ENCODE data around the gene UHRF2. TPM values are rescaled to one million over a fixed set of nuclear protein-coding genes. Genes with fewer than 3 reads are reported as not detected.

The UHRF2 gene
- total and polyA plus RNA-seq, 9 donors: 27.2 to 63.3 (median 46.3) TPM

DNA sequence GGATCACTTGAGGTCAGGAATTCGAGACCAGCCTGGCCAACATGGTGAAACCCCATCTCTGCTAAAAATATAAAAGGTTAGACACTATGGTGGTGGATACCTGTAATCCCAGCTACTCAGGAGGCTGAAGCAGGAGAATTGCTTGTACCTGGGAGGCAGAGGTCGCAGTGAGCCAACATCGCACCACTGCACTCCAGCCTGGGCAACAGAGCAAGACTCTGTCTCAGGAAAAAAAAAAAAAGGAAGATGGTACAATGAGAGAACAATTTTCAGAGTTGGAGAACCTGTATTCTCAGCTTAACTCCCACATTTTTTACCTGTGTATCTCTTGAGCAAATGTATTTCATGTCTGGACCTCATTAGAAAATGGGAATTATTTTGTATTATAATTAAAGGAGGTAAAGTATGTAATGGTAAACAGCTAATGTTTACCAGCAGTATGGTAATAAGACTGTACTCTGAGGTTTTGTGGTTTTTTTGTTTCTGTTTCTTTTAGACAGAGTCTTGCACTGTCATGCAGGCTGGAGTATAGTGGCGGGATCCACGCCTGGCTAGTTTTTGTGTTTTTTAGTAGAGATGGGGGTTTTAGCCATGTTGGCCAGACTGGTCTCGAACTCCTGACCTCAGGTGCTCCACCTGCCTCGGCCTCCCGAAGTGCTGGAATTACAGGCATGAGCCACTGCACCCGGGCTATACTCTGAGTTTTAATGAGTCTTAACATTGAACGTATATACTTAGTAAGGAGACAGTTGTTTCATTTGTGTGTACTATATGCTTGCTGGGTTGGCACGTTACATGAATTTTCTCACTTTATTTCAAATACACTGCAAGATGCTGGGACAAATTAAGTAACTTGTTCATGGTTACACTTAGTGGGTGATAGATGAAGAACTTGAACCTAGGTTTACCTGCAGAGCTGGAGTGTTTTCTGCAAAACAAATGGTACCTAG is 16.2 kb downstream of the UHRF2 start:
- no peak overlapping the region for H3K27ac ChIP-seq
- TF ChIP-seq, protein P1, sequence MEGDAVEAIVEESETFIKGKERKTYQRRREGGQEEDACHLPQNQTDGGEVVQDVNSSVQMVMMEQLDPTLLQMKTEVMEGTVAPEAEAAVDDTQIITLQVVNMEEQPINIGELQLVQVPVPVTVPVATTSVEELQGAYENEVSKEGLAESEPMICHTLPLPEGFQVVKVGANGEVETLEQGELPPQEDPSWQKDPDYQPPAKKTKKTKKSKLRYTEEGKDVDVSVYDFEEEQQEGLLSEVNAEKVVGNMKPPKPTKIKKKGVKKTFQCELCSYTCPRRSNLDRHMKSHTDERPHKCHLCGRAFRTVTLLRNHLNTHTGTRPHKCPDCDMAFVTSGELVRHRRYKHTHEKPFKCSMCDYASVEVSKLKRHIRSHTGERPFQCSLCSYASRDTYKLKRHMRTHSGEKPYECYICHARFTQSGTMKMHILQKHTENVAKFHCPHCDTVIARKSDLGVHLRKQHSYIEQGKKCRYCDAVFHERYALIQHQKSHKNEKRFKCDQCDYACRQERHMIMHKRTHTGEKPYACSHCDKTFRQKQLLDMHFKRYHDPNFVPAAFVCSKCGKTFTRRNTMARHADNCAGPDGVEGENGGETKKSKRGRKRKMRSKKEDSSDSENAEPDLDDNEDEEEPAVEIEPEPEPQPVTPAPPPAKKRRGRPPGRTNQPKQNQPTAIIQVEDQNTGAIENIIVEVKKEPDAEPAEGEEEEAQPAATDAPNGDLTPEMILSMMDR (IDR thresholded peaks at IDR 0.05): no peak
- TF ChIP-seq EP300 (IDR thresholded peaks at IDR 0.05) (no peak), POLR2A (IDR thresholded peaks at IDR 0.05) (no peak)
- intact Hi-C loops (cut with DNase I): no loop called here
- H3K4me3 ChIP-seq: no peak overlapping the region
- WGBS, 3 donors: 90 to 92% (median 91%) methylated on average over 11 of the region's 11 CpGs
- DNase-seq: no peak
- H3K36me3 ChIP-seq: no peaks in the 10 kb centered on the region
- H3K4me1 ChIP-seq (ENCODE audit: insufficient read depth): peaks cover 5% of the 10 kb centered on the region
- no peaks in the 10 kb centered on the region for H3K9me3 ChIP-seq
- H3K27me3 ChIP-seq: no peaks in the 10 kb centered on the region

DNA sequence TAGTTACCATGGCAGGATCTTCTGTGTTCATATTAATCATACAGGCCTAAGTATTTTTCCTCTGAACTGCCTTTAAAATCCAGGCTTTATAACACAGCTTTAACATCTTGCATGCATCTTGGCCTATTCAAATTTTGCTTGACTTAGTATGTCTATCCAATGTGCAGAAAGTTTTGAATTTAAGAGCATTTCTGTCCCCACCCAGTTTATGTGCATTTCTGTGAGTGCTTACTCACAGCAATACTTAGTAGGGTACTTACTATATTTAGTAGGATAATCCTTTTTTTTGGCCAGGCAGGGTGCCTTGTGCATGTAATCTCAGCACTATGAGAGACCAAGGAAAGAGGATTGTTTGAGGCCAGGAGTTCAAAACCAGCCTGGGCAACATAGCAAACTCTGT is 18.0 kb downstream of the UHRF2 start:
- peaks cover 8% of the 10 kb centered on the region for H3K4me1 ChIP-seq (ENCODE audit: insufficient read depth)
- no peaks in the 10 kb centered on the region for H3K27me3 ChIP-seq
- H3K36me3 ChIP-seq: no peaks in the 10 kb centered on the region
- no peaks in the 10 kb centered on the region for H3K9me3 ChIP-seq
- H3K27ac ChIP-seq: no peak overlapping the region
- no peak overlapping the region for H3K4me3 ChIP-seq
- TF ChIP-seq, protein P1 (IDR thresholded peaks at IDR 0.05): no peak
- TF ChIP-seq POLR2A (IDR thresholded peaks at IDR 0.05) (no peak), EP300 (IDR thresholded peaks at IDR 0.05) (no peak)
- intact Hi-C loops (cut with DNase I): no loop called here
- no peak for DNase-seq

DNA sequence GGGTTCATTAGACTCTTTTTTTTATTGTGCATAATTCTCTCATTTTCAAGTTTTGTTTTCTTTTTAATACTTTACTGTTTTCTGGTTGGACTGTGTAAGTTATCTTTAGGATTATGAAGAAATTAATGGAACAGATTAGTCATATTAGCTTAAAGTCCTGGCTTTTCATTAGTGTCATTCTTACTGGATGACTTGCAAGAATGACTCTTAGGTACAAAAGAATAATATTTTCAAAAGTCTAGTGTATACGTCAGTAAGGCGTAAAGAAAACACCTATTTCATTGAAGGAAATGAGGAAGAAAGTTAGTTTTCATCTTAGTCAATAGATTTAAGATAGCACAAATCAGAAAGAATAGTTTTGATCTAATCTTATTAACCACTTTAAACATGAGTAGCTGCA is 20.4 kb downstream of the UHRF2 start:
- intact Hi-C loops (cut with DNase I): no loop called here
- TF ChIP-seq, protein P1 (IDR thresholded peaks at IDR 0.05): no peak
- no peak for TF ChIP-seq POLR2A (IDR thresholded peaks at IDR 0.05)
- TF ChIP-seq EP300 (IDR thresholded peaks at IDR 0.05): no peak
- Histone ChIP-seq H3K27me3 (no peaks in the 10 kb centered on the region), H3K4me3 (no peak overlapping the region), H3K36me3 (no peaks in the 10 kb centered on the region), H3K27ac (no peak overlapping the region), H3K9me3 (no peaks in the 10 kb centered on the region), H3K4me1 (ENCODE audit: insufficient read depth) (peaks cover 5% of the 10 kb centered on the region)
- DNase-seq: no peak
- 89 to 98% (median 94%) methylated on average over 2 of the region's 2 CpGs for WGBS, 3 donors

DNA sequence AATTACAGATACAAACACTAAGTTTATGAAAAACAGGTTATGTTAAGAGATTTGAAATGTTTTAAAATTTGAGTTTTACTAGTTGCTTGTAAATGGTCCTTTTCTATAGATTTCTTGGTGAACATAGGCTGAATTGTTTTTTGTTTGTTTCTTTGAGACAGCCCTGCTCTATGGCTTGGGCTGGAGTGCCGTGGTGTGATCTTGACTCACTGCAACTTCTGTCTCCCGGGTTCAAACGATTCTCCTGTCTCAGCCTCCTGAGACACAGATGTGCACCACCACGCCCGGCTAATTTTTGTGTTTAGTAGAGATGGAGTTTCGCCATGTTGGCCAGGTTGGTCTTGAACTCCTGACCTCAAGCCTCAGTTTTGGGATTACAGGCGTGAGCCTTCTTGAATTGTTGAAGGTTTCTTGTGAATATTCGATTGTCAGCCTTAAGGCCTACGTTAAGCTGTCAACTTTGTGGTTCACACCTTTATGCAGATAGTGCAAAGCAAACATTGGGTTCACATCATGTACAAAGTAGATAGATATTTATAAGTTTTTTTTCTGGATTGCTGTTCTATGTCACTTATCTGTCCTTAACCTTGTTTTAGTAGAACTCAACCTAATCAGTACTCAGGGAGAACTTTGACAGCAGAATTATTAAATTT is 26.2 kb downstream of the UHRF2 start:
- Histone ChIP-seq H3K27ac (no peak overlapping the region), H3K9me3 (no peaks in the 10 kb centered on the region), H3K4me3 (no peak overlapping the region), H3K36me3 (no peaks in the 10 kb centered on the region), H3K4me1 (ENCODE audit: insufficient read depth) (peaks cover 11% of the 10 kb centered on the region), H3K27me3 (no peaks in the 10 kb centered on the region)
- no peak for DNase-seq
- 91 to 93% (median 92%) methylated on average over 9 of the region's 9 CpGs for WGBS, 3 donors
- TF ChIP-seq EP300 (IDR thresholded peaks at IDR 0.05) (no peak), POLR2A (IDR thresholded peaks at IDR 0.05) (no peak)
- TF ChIP-seq, protein P1 (IDR thresholded peaks at IDR 0.05): no peak
- intact Hi-C loops (cut with DNase I): no loop called here

Data from ovary (tissue), 9 donors.